Measurements from ENCODE around the gene DCAF17.

Gene DCAF17

DNA sequence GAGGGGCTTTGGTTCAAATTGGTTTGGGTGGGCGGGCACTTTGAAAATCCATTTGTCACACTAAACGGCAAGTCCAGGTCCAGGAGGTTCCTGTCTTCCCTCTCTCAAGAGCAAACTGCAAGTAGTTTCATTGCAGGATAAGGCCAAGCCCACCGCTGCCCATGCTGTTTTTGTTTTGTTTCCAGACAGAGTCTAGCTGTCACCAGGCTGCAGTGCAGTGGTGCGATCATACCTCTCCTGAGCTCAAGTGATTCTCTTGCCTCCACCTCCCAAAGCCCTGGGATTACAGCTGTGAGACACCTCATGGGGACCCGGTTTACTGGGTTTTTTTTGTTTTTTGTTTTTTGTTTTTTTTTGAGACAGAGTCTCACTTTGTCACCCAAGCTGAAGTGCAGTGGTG, 86.4 kb downstream of the DCAF17 start:
- Histone ChIP-seq H3K36me3 (ENCODE audit: control insufficient read depth in 2 of 2, insufficient read depth in 1 of 2, low read length in 2 of 2) (no peaks in the 10 kb centered on the region), H3K9me3 (ENCODE audit: control insufficient read depth, insufficient read depth, low read depth, low read length) (no peaks in the 10 kb centered on the region), H3K4me1 (ENCODE audit: control insufficient read depth, insufficient read depth, low read length) (no peaks in the 10 kb centered on the region), H3K4me3 (ENCODE audit: low read depth, low read length) (no peak overlapping the region), H3K27ac (ENCODE audit: extremely low read depth, low read depth, low read length) (no peak overlapping the region)
- no peak for TF ChIP-seq ZNF175 (tag by site-specific recombination; IDR thresholded peaks at IDR 0.05)
- TF ChIP-seq, protein P1, sequence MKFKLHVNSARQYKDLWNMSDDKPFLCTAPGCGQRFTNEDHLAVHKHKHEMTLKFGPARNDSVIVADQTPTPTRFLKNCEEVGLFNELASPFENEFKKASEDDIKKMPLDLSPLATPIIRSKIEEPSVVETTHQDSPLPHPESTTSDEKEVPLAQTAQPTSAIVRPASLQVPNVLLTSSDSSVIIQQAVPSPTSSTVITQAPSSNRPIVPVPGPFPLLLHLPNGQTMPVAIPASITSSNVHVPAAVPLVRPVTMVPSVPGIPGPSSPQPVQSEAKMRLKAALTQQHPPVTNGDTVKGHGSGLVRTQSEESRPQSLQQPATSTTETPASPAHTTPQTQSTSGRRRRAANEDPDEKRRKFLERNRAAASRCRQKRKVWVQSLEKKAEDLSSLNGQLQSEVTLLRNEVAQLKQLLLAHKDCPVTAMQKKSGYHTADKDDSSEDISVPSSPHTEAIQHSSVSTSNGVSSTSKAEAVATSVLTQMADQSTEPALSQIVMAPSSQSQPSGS (tag by site-specific recombination; IDR thresholded peaks at IDR 0.05; ENCODE audit: low read depth): no peak
- no peak for TF ChIP-seq ZNF404 (tag by site-specific recombination; IDR thresholded peaks at IDR 0.05)
- TF ChIP-seq ZNF133 (tag by site-specific recombination; IDR thresholded peaks at IDR 0.05): no peak
- TF ChIP-seq, protein P2, sequence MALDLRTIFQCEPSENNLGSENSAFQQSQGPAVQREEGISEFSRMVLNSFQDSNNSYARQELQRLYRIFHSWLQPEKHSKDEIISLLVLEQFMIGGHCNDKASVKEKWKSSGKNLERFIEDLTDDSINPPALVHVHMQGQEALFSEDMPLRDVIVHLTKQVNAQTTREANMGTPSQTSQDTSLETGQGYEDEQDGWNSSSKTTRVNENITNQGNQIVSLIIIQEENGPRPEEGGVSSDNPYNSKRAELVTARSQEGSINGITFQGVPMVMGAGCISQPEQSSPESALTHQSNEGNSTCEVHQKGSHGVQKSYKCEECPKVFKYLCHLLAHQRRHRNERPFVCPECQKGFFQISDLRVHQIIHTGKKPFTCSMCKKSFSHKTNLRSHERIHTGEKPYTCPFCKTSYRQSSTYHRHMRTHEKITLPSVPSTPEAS (tag by site-specific recombination; IDR thresholded peaks at IDR 0.05): no peak
- no peak for TF ChIP-seq ZNF544 (tag by site-specific recombination; IDR thresholded peaks at IDR 0.05)
- TF ChIP-seq ZNF501 (tag by site-specific recombination; IDR thresholded peaks at IDR 0.05): no peak
- TF ChIP-seq, protein P3, sequence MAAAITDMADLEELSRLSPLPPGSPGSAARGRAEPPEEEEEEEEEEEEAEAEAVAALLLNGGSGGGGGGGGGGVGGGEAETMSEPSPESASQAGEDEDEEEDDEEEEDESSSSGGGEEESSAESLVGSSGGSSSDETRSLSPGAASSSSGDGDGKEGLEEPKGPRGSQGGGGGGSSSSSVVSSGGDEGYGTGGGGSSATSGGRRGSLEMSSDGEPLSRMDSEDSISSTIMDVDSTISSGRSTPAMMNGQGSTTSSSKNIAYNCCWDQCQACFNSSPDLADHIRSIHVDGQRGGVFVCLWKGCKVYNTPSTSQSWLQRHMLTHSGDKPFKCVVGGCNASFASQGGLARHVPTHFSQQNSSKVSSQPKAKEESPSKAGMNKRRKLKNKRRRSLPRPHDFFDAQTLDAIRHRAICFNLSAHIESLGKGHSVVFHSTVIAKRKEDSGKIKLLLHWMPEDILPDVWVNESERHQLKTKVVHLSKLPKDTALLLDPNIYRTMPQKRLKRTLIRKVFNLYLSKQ (tag by site-specific recombination; IDR thresholded peaks at IDR 0.05; ENCODE audit: borderline replicate concordance): no peak
- TF ChIP-seq HOXC10 (CRISPR knock-in tag; IDR thresholded peaks at IDR 0.05): no peak
- TF ChIP-seq KLF10 (tag by site-specific recombination; IDR thresholded peaks at IDR 0.05): no peak
- no peak for TF ChIP-seq ZNF239 (tag by site-specific recombination; IDR thresholded peaks at IDR 0.05)
- no peak for TF ChIP-seq SALL2 (tag by site-specific recombination; IDR thresholded peaks at IDR 0.05; ENCODE audit: borderline replicate concordance)
- no peak for TF ChIP-seq MZF1 (tag by site-specific recombination; IDR thresholded peaks at IDR 0.05; ENCODE audit: borderline replicate concordance)
- TF ChIP-seq SETDB1 (IDR thresholded peaks at IDR 0.05; ENCODE audit: insufficient read length, low read length): no peak
- TF ChIP-seq ZIC2 (tag by site-specific recombination; IDR thresholded peaks at IDR 0.05): no peak
- no peak for TF ChIP-seq ZNF510 (tag by site-specific recombination; IDR thresholded peaks at IDR 0.05; ENCODE audit: insufficient replicate concordance)
- TF ChIP-seq ZNF138 (tag by site-specific recombination; IDR thresholded peaks at IDR 0.05; ENCODE audit: borderline replicate concordance): no peak
- TF ChIP-seq, protein P4, sequence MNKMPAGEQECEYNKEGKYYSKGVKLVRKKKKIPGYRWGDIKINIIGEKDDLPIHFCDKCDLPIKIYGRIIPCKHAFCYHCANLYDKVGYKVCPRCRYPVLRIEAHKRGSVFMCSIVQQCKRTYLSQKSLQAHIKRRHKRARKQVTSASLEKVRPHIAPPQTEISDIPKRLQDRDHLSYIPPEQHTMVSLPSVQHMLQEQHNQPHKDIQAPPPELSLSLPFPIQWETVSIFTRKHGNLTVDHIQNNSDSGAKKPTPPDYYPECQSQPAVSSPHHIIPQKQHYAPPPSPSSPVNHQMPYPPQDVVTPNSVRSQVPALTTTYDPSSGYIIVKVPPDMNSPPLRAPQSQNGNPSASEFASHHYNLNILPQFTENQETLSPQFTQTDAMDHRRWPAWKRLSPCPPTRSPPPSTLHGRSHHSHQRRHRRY (tag by site-specific recombination; IDR thresholded peaks at IDR 0.05): no peak
- POLR2A ChIA-PET: no interaction called here
- CTCF ChIA-PET: interaction anchor here (0.6 to 0.7 kb wide), 4 partner anchors 47 to 1285 kb away, joined by 3 to 7 read pairs (median 4); no protein-coding TSS in a partner anchor

DNA sequence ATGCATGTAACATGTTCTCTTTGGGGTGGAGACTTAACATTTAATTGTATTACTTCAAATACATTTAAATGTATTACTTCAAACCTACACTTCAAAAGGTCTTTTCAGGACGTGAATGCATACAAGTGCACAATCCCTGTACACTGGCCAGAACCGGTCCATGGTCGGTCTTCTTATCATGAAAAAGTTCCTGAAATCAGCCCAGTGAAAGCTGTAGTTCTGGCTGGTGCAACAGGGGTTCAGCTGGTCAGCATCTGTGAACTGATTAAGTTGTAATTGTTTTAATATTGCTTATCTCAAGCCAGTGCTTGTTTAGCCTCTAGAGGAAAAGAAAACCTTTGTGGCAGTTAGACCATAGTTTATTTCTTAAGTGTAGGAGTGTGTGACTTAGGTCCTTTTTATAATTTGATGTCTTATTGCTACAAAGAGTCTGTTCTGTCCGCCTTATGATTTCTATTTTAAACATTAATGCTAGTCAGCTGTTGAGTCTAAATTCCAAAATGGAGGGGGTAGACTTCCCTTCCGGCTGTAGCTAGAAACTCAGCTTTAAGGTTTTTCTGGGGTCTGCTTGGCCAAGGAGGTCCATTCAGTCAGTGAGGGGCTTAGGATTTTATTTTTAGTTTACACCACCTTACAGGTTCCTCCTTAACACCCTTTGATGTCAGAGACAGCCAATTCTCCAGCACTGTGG, 87.5 kb downstream of the DCAF17 start:
- H3K27ac ChIP-seq (ENCODE audit: extremely low read depth, low read depth, low read length): no peak overlapping the region; the same call in 1 of the 2 replicates
- TF ChIP-seq ZNF404 (tag by site-specific recombination; IDR thresholded peaks at IDR 0.05) (no peak), ZNF175 (tag by site-specific recombination; IDR thresholded peaks at IDR 0.05) (no peak), ZNF677 (tag by site-specific recombination; IDR thresholded peaks at IDR 0.05) (no peak), ZNF785 (tag by site-specific recombination; IDR thresholded peaks at IDR 0.05) (no peak), ZNF350 (tag by site-specific recombination; IDR thresholded peaks at IDR 0.05) (no peak), ZBTB21 (tag by site-specific recombination; IDR thresholded peaks at IDR 0.05) (no peak), ZNF776 (tag by site-specific recombination; IDR thresholded peaks at IDR 0.05; ENCODE audit: borderline replicate concordance) (no peak), ZNF335 (tag by site-specific recombination; conservative IDR thresholded peaks at IDR 0.05) (no peak)
- TF ChIP-seq, protein P5, sequence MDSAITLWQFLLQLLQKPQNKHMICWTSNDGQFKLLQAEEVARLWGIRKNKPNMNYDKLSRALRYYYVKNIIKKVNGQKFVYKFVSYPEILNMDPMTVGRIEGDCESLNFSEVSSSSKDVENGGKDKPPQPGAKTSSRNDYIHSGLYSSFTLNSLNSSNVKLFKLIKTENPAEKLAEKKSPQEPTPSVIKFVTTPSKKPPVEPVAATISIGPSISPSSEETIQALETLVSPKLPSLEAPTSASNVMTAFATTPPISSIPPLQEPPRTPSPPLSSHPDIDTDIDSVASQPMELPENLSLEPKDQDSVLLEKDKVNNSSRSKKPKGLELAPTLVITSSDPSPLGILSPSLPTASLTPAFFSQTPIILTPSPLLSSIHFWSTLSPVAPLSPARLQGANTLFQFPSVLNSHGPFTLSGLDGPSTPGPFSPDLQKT (IDR thresholded peaks at IDR 0.05; ENCODE audit: borderline replicate concordance, low read depth, low read length): no peak
- no peaks in the 10 kb centered on the region for H3K36me3 ChIP-seq (ENCODE audit: control insufficient read depth in 2 of 2, insufficient read depth in 1 of 2, low read length in 2 of 2)
- CTCF ChIA-PET: interaction anchor here (0.6 to 1.5 kb wide), 4 partner anchors 10 to 88 kb away, joined by 3 to 6 read pairs (median 3); partner anchors contain the start of genes DCAF17 and METTL8
- no peaks in the 10 kb centered on the region for H3K4me1 ChIP-seq (ENCODE audit: control insufficient read depth, insufficient read depth, low read length)
- POLR2A ChIA-PET: interaction anchor here (0.6 to 1.3 kb wide), 2 partner anchors 15 to 659 kb away, joined by 3 to 4 read pairs; no protein-coding TSS in a partner anchor
- H3K9me3 ChIP-seq (ENCODE audit: control insufficient read depth, insufficient read depth, low read depth, low read length): no peaks in the 10 kb centered on the region
- H3K4me3 ChIP-seq (ENCODE audit: low read depth, low read length): no peak overlapping the region

Data from HEK293 (cell line).